Tracheal epithelial cell (primary cell): ENCODE results near the gene PIPOX. TPM values are rescaled to one million over a fixed set of nuclear protein-coding genes. Genes with fewer than 3 reads are reported as not detected.

Experiments
- total RNA-seq: library from RNA; depleted of rRNA; stranded (reverse); fragments of >200 nt; gene quantifications from 2 replicates; pipeline ENCODE4 v1.2.1, GENCODE V29; 2014

The PIPOX gene, protein sequence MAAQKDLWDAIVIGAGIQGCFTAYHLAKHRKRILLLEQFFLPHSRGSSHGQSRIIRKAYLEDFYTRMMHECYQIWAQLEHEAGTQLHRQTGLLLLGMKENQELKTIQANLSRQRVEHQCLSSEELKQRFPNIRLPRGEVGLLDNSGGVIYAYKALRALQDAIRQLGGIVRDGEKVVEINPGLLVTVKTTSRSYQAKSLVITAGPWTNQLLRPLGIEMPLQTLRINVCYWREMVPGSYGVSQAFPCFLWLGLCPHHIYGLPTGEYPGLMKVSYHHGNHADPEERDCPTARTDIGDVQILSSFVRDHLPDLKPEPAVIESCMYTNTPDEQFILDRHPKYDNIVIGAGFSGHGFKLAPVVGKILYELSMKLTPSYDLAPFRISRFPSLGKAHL
- 0.43 and 1.2 TPM in 2 replicates for total RNA-seq

DNA sequence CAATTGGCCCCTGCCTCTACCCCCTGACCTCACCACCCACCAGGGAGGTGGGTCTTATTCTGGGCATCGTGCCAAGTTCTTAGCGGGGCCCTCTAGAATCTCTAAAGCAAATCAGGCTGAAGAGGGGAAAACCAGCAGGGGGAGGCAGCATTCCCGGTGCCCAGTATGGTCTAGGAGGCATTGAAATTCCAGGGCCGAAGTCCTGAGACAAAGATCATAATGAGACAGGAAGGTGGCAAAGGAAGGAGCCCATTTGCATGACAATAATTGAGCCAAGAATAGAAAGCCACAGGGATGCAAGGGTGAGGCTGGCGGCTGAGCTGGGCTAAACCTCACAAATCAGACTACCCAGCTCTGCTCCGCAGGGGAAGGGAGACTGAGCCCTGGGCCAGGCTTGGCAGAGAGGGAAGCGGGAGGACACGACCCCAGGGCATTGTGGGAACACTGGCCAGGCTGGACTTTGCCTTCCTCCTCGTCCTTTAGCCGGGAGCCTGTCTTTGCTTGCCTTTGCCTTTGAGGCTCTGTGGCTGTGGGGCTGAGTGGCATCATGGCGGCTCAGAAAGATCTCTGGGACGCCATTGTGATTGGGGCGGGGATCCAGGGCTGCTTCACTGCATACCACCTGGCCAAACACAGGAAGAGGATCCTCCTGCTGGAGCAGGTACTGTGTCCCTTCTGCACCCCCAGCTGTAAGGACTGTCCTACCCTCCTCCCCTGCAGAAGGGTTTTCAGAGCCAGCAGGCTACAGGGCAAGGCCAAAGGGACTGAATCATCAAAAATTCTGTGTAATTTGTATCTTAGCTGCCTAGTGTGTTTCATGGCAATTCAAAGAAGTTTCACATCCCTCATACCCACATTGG lies at the start of gene PIPOX:
TSS of gene PIPOX (plus strand) at position 463 of the 860 bp plus-strand sequence. CDS start at position 548, 85 bp downstream.

DNA sequence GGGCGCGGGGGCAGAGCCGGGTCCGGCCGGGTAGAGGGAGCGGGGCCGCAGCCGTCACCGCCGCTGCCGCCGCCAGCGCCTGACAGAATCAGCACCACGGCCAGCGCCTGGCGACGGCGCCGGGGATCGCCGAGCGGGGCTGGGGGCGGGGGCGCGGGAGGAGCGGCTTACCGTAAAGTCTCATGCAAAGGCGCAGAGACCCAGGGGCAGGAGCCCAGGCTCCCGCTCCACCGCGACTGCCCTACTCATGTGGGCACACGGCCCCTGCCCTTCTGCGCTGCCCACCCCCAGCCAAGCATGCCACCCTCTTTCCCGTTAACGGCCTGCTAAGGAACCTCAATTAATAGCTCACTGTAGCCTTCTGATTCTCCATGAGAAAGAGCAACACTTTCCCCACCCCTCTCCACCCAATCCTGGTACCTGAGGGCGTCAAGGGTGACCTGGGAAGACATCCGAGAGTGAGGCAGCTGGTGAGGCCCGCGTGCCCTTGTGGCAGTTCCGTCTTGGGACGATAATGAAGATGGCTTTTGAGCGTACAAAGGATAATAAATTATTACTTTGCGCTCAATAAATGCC lies 36.9 kb upstream of the PIPOX start, which contains the start of gene SEZ6:
TSS of gene SEZ6 (minus strand) at position 98 of the 576 bp plus-strand sequence. CDS start 164 bp downstream, outside the sequence.

Other genes with a start within 250 kb of the PIPOX start
- gene FAM222B, start 200.4 kb upstream of the PIPOX start, total RNA-seq = 1.7 and 3.4 TPM in 2 replicates
- 35.9 and 39.2 TPM in 2 replicates for gene ERAL1, start 188.1 kb upstream of the PIPOX start, total RNA-seq
- gene FLOT2, start 145.4 kb upstream of the PIPOX start, total RNA-seq = 30.1 and 33.0 TPM in 2 replicates
- gene DHRS13, start 140.1 kb upstream of the PIPOX start, total RNA-seq = 11.3 and 14.9 TPM in 2 replicates
- gene PHF12, start 91.6 kb upstream of the PIPOX start, total RNA-seq = 9.4 and 11.7 TPM in 2 replicates
- gene SEZ6, start 37.1 kb upstream of the PIPOX start, total RNA-seq = not detected in 2 replicates
- gene MYO18A, start 137.3 kb downstream of the PIPOX start, total RNA-seq = 38.8 and 63.9 TPM in 2 replicates
- gene CRYBA1, start 203.7 kb downstream of the PIPOX start, total RNA-seq = not detected in 2 replicates